Heart right ventricle (tissue), 16 donors: ENCODE measurements around the gene PIGW. TPM values are rescaled to one million over a fixed set of nuclear protein-coding genes. Genes with fewer than 3 reads are reported as not detected.

Source experiments
- ATAC-seq, 8 donors: fragments of 200-7000 bp; cut with Tn5 transposase; one replicate each; pipeline ENCODE4 v1.9.1; 2020; ENCODE audit warnings: mild to moderate bottlenecking in 8 of 8, moderate library complexity in 8 of 8, moderate number of reproducible peaks in 1 of 8
- DNase-seq, 2 donors: peaks; one replicate each; pipeline ENCODE4 v3.0.0-alpha.2; 2020
- H3K27ac ChIP-seq, 10 donors: fragments of 200-600 bp; sonication (generic) in 2 of 10; one replicate each; pipeline versions ENCODE4 v1.5.0 to v1.8.0; 2020 to 2022; ENCODE audit warnings: mild to moderate bottlenecking in 3 of 10
- H3K27me3 ChIP-seq, 7 donors: fragments of 200-600 bp; one replicate each; pipeline ENCODE4 v1.8.0; 2021 to 2022; ENCODE audit warnings: mild to moderate bottlenecking in 2 of 7
- H3K36me3 ChIP-seq, 9 donors: fragments of 200-600 bp; sonication (generic) in 1 of 9; one replicate each; pipeline versions ENCODE4 v1.5.0 to v1.8.0; 2020 to 2022; ENCODE audit warnings: mild to moderate bottlenecking in 2 of 9
- H3K4me1 ChIP-seq, 9 donors: fragments of 200-600 bp; sonication (generic) in 1 of 9; one replicate each; pipeline versions ENCODE4 v1.5.0 to v1.8.0; 2020 to 2022; ENCODE audit warnings: mild to moderate bottlenecking in 4 of 9
- H3K4me3 ChIP-seq, 10 donors: fragments of 200-600 bp; sonication (generic) in 2 of 10; one replicate each; pipeline versions ENCODE4 v1.5.0 to v1.8.0; 2020 to 2022; ENCODE audit warnings: mild to moderate bottlenecking in 7 of 10, moderate library complexity in 2 of 10
- H3K9me3 ChIP-seq, 11 donors: fragments of 200-600 bp in 10 of 11; sonication (generic) in 2 of 11; one replicate each; pipeline versions ENCODE4 v1.5.0 to v1.8.0; 2013 to 2022; ENCODE audit warnings: mild to moderate bottlenecking in 2 of 11, control low read depth in 1 of 11, moderate library complexity in 1 of 11
- CTCF ChIP-seq, 9 donors: fragments of 200-600 bp; sonication (generic) in 2 of 9; IDR thresholded peaks; one replicate each; pipeline versions ENCODE4 v1.5.0 to v1.8.0; 2021 to 2022; ENCODE audit warnings: antibody characterized with exemption in 9 of 9, mild to moderate bottlenecking in 5 of 9, moderate library complexity in 1 of 9
- WGBS, 2 donors: extraction: QIAGEN DNeasy Blood & Tissue Kit; methylation state at CpG; one replicate each; pipeline ENCODE4 v1.1.7; 2013; ENCODE audit warnings: inconsistent platforms in 1 of 2; 5-methylcytosine and 5-hydroxymethylcytosine counted together
- intact Hi-C, 10 donors: fragments of 100-400 bp; cut with DNase I; formaldehyde crosslinking; loops; one replicate each; pipeline versions ENCODE4 v1.11.1 to v1.14.2; 2022
- polyA plus RNA-seq, 2 donors: library from polyadenylated mRNA; stranded (reverse); fragments of 200-250 nt; gene quantifications; one replicate each; pipeline ENCODE4 v1.2.3, GENCODE V29; 2013
- total RNA-seq, 10 donors: library from RNA; stranded (reverse); fragmentation: NEBNext Ultra II Directional in 3 of 10; extraction: Animal tissue kit (Norgen Biotek cat#: 25700) in 3 of 10; gene quantifications; one replicate each; pipeline versions ENCODE4 v1.2.1 to v1.2.4, GENCODE V29; 2021 to 2023
- donor health status: Arrhythmogenic right ventricular cardiomyopathy.
- donor health status: ischemic (EF 13 %, LVEDD 7.1; RV severe dilation, severe dysfunction).
- donor health status: healthy with polysubstance abuse.
- donor health status: DM: no; HTN: yes; CAD: no.
- donor health status: DM: no; HTN: no; CAD: no.
- donor health status: ischemic (EF 25% LVEDD 6.9; RV normal size, moderate dysfunction).
- donor health status: ischemic (EF 25% LVEDD 5.7; RV mildly dilated, moderate dysfunction).
- donor health status: healthy.
- donor health status: DM: yes; HTN: yes; CAD: no.
- donor health status: Ischemic cardiomyopathy.
- donor health status: ischemic (EF 35%, LVEDD 5.7; RV mildly dilated, moderate dysfunction).
- donor health status: nonischemic (EF 11% LVEDD 7.7; RV severe dilation, severe dysfunction).
- donor health status: DM: yes; HTN: yes; CAD: no.
- donor health status: PGD.
- donor health status: ischemic (EF 29% LVEDD 5.4; RV normal size, mild dysfunction).
- donor health status: nonischemic (EF 23%, LVEDD 6.1; RV moderate dilation, normal function).

PIGW gene
- total and polyA plus RNA-seq, 12 donors: 2.5 to 10.2 (median 6.2) TPM

- peaks cover 0 to 14% (median 0%) of the 10 kb centered on the region in 9 donors for H3K4me1 ChIP-seq
- no peaks in the 10 kb centered on the region for H3K27me3 ChIP-seq
- DNase-seq (no peak), ATAC-seq (peak in 1 of 8 donors; percentile 20)
- H3K4me3 ChIP-seq: no peak overlapping the region
- H3K27ac ChIP-seq: no peak overlapping the region
- WGBS, 2 donors: 82 to 87% methylated on average over 9 of the region's 9 CpGs
- no peaks in the 10 kb centered on the region for H3K9me3 ChIP-seq
- intact Hi-C loops: no loop called here
- TF ChIP-seq CTCF (IDR thresholded peaks at IDR 0.05): no peak
- H3K36me3 ChIP-seq: peaks cover 0 to 99% (median 49%) of the 10 kb centered on the region in 9 donors
Measured at GRCh38 chr17:36496018-36496789, 38.6 kb upstream of the PIGW start.

DNA sequence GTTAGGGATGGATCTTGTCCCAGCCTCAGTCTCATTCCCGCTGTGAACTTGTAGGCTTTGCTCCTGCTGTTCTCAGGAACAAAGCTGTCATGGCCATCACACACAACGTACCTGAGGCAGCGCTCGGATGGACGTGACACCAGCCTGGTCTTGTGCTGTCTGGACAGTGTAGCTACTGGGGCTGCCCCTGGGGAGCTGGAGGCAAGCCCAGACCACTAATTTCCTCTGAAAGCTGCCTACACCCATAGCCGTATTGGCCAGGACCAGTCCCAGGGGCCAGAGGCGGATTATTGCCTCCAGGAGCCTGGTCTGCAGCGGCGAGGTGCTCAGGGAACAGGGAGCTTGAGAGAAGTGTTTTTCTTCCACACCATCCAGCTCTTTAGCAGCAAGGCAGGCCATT is 36.6 kb upstream of the PIGW start:
- H3K4me3 ChIP-seq: no peak overlapping the region
- H3K9me3 ChIP-seq: no peaks in the 10 kb centered on the region
- H3K36me3 ChIP-seq: peaks cover 0 to 98% (median 39%) of the 10 kb centered on the region in 9 donors
- no peaks in the 10 kb centered on the region for H3K27me3 ChIP-seq
- intact Hi-C loops: no loop called here
- no peak for TF ChIP-seq CTCF (IDR thresholded peaks at IDR 0.05)
- DNase-seq: no peak
- ATAC-seq: peak in 6 of 8 donors; percentile 21 to 48 (median 28)
- H3K27ac ChIP-seq: no peak overlapping the region
- 55 to 78% methylated on average over 9 of the region's 9 CpGs for WGBS, 2 donors
- H3K4me1 ChIP-seq: peaks cover 0 to 14% (median 0%) of the 10 kb centered on the region in 9 donors

DNA sequence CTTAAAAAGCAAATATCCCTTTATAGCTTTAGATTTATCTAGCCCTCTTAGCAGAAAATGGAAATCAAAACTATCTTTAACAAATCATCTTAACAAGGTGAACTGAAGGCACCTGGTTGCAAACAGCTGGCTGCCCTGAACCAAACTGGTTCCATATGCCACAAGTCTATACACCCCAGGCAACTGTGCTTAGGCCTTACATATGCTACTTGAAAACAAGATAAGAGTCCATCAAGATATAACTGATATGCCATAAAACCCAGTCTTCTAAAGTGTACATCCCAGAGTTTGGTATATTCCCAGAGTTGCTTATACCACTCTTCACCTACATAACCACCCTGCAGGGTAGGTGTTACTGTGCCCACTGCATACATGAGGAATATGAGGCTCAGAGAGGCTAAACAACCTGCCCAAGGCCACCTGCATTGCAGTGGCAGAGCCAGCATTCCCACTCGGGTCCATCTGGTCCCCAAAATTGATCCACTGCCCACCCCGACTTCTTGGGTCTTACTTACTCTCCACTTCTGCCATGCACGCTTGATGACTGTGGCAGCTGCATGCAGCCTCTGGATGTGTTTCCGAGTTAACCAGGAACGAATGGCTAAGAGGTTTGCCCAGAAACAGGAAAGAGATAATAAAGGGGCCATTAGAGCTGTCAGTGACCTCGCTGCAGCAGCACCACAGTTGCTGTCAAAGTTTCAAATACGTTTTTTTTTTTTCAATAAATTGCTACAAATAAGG is 36.1 kb upstream of the PIGW start:
- TF ChIP-seq CTCF (IDR thresholded peaks at IDR 0.05): no peak
- ATAC-seq: no peak

GRCh38 chr17:36500745-36501225 is 34.0 kb upstream of the PIGW start:
- H3K9me3 ChIP-seq: no peaks in the 10 kb centered on the region
- no peak overlapping the region for H3K27ac ChIP-seq
- 90 to 91% methylated on average over 15 of the region's 15 CpGs for WGBS, 2 donors
- DNase-seq (no peak), ATAC-seq (peak in 1 of 8 donors; percentile 2)
- no peak overlapping the region for H3K4me3 ChIP-seq
- intact Hi-C loops: no loop called here
- peaks cover 0 to 98% (median 15%) of the 10 kb centered on the region in 9 donors for H3K36me3 ChIP-seq
- H3K4me1 ChIP-seq: peaks cover 0 to 26% (median 6%) of the 10 kb centered on the region in 9 donors
- no peak for TF ChIP-seq CTCF (IDR thresholded peaks at IDR 0.05)
- no peaks in the 10 kb centered on the region for H3K27me3 ChIP-seq

More for the DNA sequence above, 36.1 kb upstream of the PIGW start:
- H3K36me3 ChIP-seq: peaks cover 0 to 98% (median 34%) of the 10 kb centered on the region in 9 donors
- peaks cover 0 to 19% (median 4%) of the 10 kb centered on the region in 9 donors for H3K4me1 ChIP-seq
- no peak overlapping the region for H3K4me3 ChIP-seq
- no peak for DNase-seq
- H3K27ac ChIP-seq: no peak overlapping the region
- H3K27me3 ChIP-seq: no peaks in the 10 kb centered on the region
- H3K9me3 ChIP-seq: no peaks in the 10 kb centered on the region
- 58 to 61% methylated on average over 7 of the region's 7 CpGs for WGBS, 2 donors
- intact Hi-C loops: no loop called here
